Neural cell (in vitro differentiated cells): ENCODE data around the gene PYDC1.

Experiments
- EZH2 ChIP-seq: fragments of 200-600, 300-800 bp; shearing (Covaris generic), sonication (generic); IDR thresholded peaks from 2 replicates; pipeline ENCODE4 v1.6.1; 2014; ENCODE audit warnings: antibody characterized with exemption, low read length, borderline replicate concordance, mild to moderate bottlenecking; ENCODE audit not compliant: insufficient read depth, poor library complexity, severe bottlenecking
- POLR2AphosphoS5 ChIP-seq: IDR thresholded peaks from 2 replicates; pipeline ENCODE4 v1.6.1; 2012
- TF ChIP-seq, protein P1 (sequence below): fragments of 450-650 bp; IDR thresholded peaks from 2 replicates; pipeline ENCODE4 v1.5.1; 2014; ENCODE audit warnings: antibody characterized with exemption, mild to moderate bottlenecking, moderate library complexity; ENCODE audit not compliant: poor library complexity, severe bottlenecking

GRCh38 chr16:31183432-31184428 lies 33.2 kb downstream of the PYDC1 start:
- TF ChIP-seq, protein P1, sequence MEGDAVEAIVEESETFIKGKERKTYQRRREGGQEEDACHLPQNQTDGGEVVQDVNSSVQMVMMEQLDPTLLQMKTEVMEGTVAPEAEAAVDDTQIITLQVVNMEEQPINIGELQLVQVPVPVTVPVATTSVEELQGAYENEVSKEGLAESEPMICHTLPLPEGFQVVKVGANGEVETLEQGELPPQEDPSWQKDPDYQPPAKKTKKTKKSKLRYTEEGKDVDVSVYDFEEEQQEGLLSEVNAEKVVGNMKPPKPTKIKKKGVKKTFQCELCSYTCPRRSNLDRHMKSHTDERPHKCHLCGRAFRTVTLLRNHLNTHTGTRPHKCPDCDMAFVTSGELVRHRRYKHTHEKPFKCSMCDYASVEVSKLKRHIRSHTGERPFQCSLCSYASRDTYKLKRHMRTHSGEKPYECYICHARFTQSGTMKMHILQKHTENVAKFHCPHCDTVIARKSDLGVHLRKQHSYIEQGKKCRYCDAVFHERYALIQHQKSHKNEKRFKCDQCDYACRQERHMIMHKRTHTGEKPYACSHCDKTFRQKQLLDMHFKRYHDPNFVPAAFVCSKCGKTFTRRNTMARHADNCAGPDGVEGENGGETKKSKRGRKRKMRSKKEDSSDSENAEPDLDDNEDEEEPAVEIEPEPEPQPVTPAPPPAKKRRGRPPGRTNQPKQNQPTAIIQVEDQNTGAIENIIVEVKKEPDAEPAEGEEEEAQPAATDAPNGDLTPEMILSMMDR = no peak
- TF ChIP-seq POLR2AphosphoS5 (no peak), EZH2 (no peak)
